D721Med (cell line): ENCODE data around the gene FBXL2.
"Not testable (repeated sequence)": the region's sequence is repeated elsewhere in the genome, so short reads cannot be mapped to it uniquely, and the experiment has no call there.

Source experiments
- DNase-seq: peaks from one replicate; pipeline ENCODE4 v3.0.0; 2011; ENCODE audit warnings: low spot score; ENCODE audit not compliant: insufficient read length
- FAIRE-seq: peaks from 2 replicates; lab custom pipeline; 2011; peaks lifted over from hg19 to GRCh38; lab: Jason Lieb, UNC
- CTCF ChIP-seq: IDR thresholded peaks from 2 replicates; pipeline ENCODE4 v1.5.1; 2012; ENCODE audit warnings: mild to moderate bottlenecking, control low read depth; ENCODE audit not compliant: insufficient read depth; ENCODE audit errors: missing control alignments

The FBXL2 gene

DNA sequence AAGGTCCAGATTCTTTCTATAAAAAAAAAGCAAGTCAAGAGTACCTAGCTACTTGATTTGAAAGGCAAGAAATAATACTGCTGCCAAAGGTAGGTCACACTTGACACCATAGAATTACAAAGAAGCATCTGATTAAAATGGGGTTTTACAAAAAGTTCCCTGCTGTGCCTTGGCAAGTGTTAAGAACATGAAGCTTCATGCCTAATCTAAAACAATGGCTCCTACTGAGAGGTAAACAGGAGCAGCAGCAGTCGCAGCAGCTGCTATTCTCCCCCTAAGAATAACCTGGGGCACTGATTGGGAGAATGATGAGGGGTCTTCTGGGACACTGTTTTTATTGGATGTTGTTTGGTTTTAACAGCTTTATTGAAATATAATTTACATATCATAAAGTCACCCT is 148.8 kb downstream of the FBXL2 start:
- DNase-seq (no peak), FAIRE-seq (no peak)
- TF ChIP-seq CTCF, result no peak

GRCh38 chr3:33426630-33427317 is 149.5 kb downstream of the FBXL2 start:
- no peak for TF ChIP-seq CTCF
- FAIRE-seq, result no peak
- DNase-seq, result no peak

DNA sequence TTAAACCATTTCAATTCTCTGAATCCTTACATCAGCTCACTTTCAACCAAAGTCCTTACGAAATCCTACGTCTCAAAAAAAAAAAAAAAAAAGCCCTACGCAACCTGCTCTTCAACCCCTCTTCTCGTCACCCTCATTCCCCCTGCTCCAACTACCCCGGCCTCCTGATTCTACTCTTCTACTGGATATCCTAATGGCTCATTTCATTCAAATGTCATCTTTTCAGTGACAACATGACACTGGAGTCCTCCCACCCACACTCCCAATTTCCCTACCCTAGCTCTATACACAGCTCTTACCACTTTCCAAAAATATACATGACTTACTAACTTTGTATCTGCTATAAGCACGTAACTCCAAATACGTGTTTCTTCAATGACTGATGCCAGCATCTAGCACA is 151.5 kb downstream of the FBXL2 start:
- FAIRE-seq, result no peak
- DNase-seq, result no peak
- TF ChIP-seq CTCF, result no peak

- not testable (repeated sequence) for DNase-seq, FAIRE-seq
Observed at GRCh38 chr3:33429306-33429705, 152.1 kb downstream of the FBXL2 start.

GRCh38 chr3:33430061-33430460 is 152.8 kb downstream of the FBXL2 start:
- no peak for TF ChIP-seq CTCF
- FAIRE-seq, result no peak
- no peak for DNase-seq

GRCh38 chr3:33430571-33430970 is 153.3 kb downstream of the FBXL2 start:
- DNase-seq (no peak), FAIRE-seq (no peak)
- TF ChIP-seq CTCF, result no peak

GRCh38 chr3:33433843-33434242 is 156.6 kb downstream of the FBXL2 start:
- DNase-seq, result no peak
- FAIRE-seq, result no peak
- no peak for TF ChIP-seq CTCF
